Astrocyte of the spinal cord (primary cell): Measurements from ENCODE around the gene ID1.
"Not testable (repeated sequence)": the region's sequence is repeated elsewhere in the genome, so short reads cannot be mapped to it uniquely, and the experiment has no call there.

Experiments used
- DNase-seq: peaks from one replicate; pipeline ENCODE4 v3.0.0; 2011; ENCODE audit warnings: low read depth, low spot score
- H3K4me3 ChIP-seq: 2 replicates; pipeline ENCODE4 v1.5.1; 2011; ENCODE audit warnings: low read depth, mild to moderate bottlenecking, low read length, moderate library complexity
- CTCF ChIP-seq: IDR thresholded peaks from 2 replicates; pipeline ENCODE4 v1.5.1; 2012; ENCODE audit warnings: low read depth, mild to moderate bottlenecking, low read length, inconsistent platforms
- in situ Hi-C: cut with HindIII; loops from 2 replicates; pipeline ENCODE4 v1.10.0; 2017; ENCODE audit warnings: low sequenced_read_pairs

The ID1 gene

GRCh38 chr20:31594558-31595379 is 10.3 kb upstream of the ID1 start:
- peak; percentile 45 for DNase-seq
- no peak overlapping the region for H3K4me3 ChIP-seq
- in situ Hi-C loops = no loop called here
- no peak for TF ChIP-seq CTCF

- TF ChIP-seq CTCF = no peak
- H3K4me3 ChIP-seq = no peak overlapping the region
- no peak for DNase-seq
- in situ Hi-C loops = no loop called here
These were observed 9.8 kb upstream of the ID1 start for GRCh38 chr20:31595380-31595653.

- peak; percentile 84 for DNase-seq
- in situ Hi-C loops = no loop called here
- no peak for TF ChIP-seq CTCF
- H3K4me3 ChIP-seq = no peak overlapping the region
These were observed 9.3 kb upstream of the ID1 start for GRCh38 chr20:31595654-31596411.

GRCh38 chr20:31596412-31596715 is 8.7 kb upstream of the ID1 start:
- in situ Hi-C loops, DNase-seq, H3K4me3 ChIP-seq: not testable (repeated sequence)

- no peak for TF ChIP-seq CTCF
- in situ Hi-C loops = no loop called here
- no peak overlapping the region for H3K4me3 ChIP-seq
- DNase-seq = no peak
These were observed 8.1 kb upstream of the ID1 start for GRCh38 chr20:31596831-31597480.

- TF ChIP-seq CTCF = no peak
- H3K4me3 ChIP-seq = no peak overlapping the region
- no peak for DNase-seq
- in situ Hi-C loops = no loop called here
These were observed 7.6 kb upstream of the ID1 start for GRCh38 chr20:31597481-31597855.

- no peak overlapping the region for H3K4me3 ChIP-seq
- no peak for DNase-seq
- in situ Hi-C loops = no loop called here
- no peak for TF ChIP-seq CTCF
These were observed 2.7 kb upstream of the ID1 start for GRCh38 chr20:31602431-31602778.
